ENCODE results near the gene GGT6.

DNA sequence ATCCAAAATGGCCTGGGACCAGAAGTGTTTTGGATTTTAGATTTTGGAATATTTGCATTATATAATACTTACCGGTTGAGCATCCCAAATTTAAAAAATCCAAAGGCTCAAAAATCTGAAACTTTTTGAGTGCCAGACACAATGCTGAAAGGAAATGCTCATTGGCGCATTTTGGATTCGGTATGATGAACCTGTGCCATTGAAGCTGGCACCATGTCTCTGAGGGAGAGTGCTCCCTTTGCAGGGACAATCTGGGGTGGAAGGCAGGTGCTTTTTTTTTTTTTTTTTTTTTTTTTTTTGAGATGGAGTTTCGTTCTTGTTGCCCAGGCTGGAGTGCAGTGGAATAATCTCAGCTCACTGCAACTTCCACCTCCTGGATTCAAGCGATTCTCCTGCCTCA, 41.7 kb upstream of the GGT6 start:
- no peak for TF ChIP-seq EZH2 (IDR thresholded peaks at IDR 0.05; ENCODE audit: borderline replicate concordance, low read depth, low read length, severe bottlenecking)
- TF ChIP-seq, protein P1, sequence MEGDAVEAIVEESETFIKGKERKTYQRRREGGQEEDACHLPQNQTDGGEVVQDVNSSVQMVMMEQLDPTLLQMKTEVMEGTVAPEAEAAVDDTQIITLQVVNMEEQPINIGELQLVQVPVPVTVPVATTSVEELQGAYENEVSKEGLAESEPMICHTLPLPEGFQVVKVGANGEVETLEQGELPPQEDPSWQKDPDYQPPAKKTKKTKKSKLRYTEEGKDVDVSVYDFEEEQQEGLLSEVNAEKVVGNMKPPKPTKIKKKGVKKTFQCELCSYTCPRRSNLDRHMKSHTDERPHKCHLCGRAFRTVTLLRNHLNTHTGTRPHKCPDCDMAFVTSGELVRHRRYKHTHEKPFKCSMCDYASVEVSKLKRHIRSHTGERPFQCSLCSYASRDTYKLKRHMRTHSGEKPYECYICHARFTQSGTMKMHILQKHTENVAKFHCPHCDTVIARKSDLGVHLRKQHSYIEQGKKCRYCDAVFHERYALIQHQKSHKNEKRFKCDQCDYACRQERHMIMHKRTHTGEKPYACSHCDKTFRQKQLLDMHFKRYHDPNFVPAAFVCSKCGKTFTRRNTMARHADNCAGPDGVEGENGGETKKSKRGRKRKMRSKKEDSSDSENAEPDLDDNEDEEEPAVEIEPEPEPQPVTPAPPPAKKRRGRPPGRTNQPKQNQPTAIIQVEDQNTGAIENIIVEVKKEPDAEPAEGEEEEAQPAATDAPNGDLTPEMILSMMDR (IDR thresholded peaks at IDR 0.05; ENCODE audit: borderline replicate concordance, extremely low read depth, low read length, poor library complexity, severe bottlenecking) = no peak

Data from DND-41 (cell line).